ENCODE measurements around the gene CIP2A. TPM values are rescaled to one million over a fixed set of nuclear protein-coding genes. Genes with fewer than 3 reads are reported as not detected.

CIP2A gene
- total RNA-seq, 2 experiments from 2014 or later = 42.5 to 44.9 TPM

GRCh38 chr3:108528459-108529252, 60.6 kb downstream of the CIP2A start:
- TF ChIP-seq CTCF (IDR thresholded peaks at IDR 0.05) = no peak
- no peaks in the 10 kb centered on the region for H3K9me3 Mint-ChIP-seq
- ChIA-PET POLR2A (no interaction called here), CTCF (no interaction called here)
- no peaks in the 10 kb centered on the region for H3K4me1 Mint-ChIP-seq (ENCODE audit: low read depth)
- intact Hi-C loops (cut with micrococcal nuclease) = no loop called here
- ATAC-seq (no peak), DNase-seq (no peak)
- no peaks in the 10 kb centered on the region for H3K36me3 Mint-ChIP-seq (ENCODE audit: low read depth)
- H3K4me3 Mint-ChIP-seq = no peak overlapping the region
- peaks cover 19% of the 10 kb centered on the region for H3K27me3 Mint-ChIP-seq
- H3K27ac Mint-ChIP-seq = no peak overlapping the region

GRCh38 chr3:108527817-108528216, 61.4 kb downstream of the CIP2A start:
- POLR2A ChIA-PET = no interaction called here
- Mint-ChIP-seq H3K36me3 (ENCODE audit: low read depth) (no peaks in the 10 kb centered on the region), H3K4me1 (ENCODE audit: low read depth) (no peaks in the 10 kb centered on the region), H3K27me3 (peaks cover 19% of the 10 kb centered on the region), H3K4me3 (no peak overlapping the region), H3K27ac (no peak overlapping the region), H3K9me3 (no peaks in the 10 kb centered on the region)
- no peak for TF ChIP-seq CTCF (IDR thresholded peaks at IDR 0.05)
- CTCF ChIA-PET = no interaction called here
- ATAC-seq = no peak
- intact Hi-C loops (cut with micrococcal nuclease) = no loop called here
- no peak for DNase-seq

- H3K27ac Mint-ChIP-seq = no peak overlapping the region
- CTCF ChIA-PET = interaction anchor here (0.8 to 1.0 kb wide), 3 partner anchors 10 to 26 kb away, joined by 3 to 4 read pairs (median 4); no protein-coding TSS in a partner anchor
- DNase-seq (no peak), ATAC-seq (no peak)
- H3K27me3 Mint-ChIP-seq = peaks cover 14% of the 10 kb centered on the region
- intact Hi-C loops (cut with micrococcal nuclease) = no loop called here
- H3K36me3 Mint-ChIP-seq (ENCODE audit: low read depth) = no peaks in the 10 kb centered on the region
- H3K4me3 Mint-ChIP-seq = no peak overlapping the region
- no peak for TF ChIP-seq CTCF (IDR thresholded peaks at IDR 0.05)
- H3K4me1 Mint-ChIP-seq (ENCODE audit: low read depth) = no peaks in the 10 kb centered on the region
- POLR2A ChIA-PET = no interaction called here
- no peaks in the 10 kb centered on the region for H3K9me3 Mint-ChIP-seq
Measured at GRCh38 chr3:108527109-108527508, 62.1 kb downstream of the CIP2A start.

- ChIA-PET POLR2A (no interaction called here), CTCF (interaction anchor here (2.1 kb wide), 1 partner anchor 26 kb away, joined by 7 read pairs; no protein-coding TSS in a partner anchor)
- no peaks in the 10 kb centered on the region for H3K9me3 Mint-ChIP-seq
- no peaks in the 10 kb centered on the region for H3K4me1 Mint-ChIP-seq (ENCODE audit: low read depth)
- H3K4me3 Mint-ChIP-seq = no peak overlapping the region
- intact Hi-C loops (cut with micrococcal nuclease) = no loop called here
- H3K27ac Mint-ChIP-seq = no peak overlapping the region
- no peak for DNase-seq
- TF ChIP-seq CTCF (IDR thresholded peaks at IDR 0.05) = no peak
- H3K27me3 Mint-ChIP-seq = peaks cover 10% of the 10 kb centered on the region
- H3K36me3 Mint-ChIP-seq (ENCODE audit: low read depth) = no peaks in the 10 kb centered on the region
- ATAC-seq = no peak
Measured at GRCh38 chr3:108525971-108526370, 63.3 kb downstream of the CIP2A start.

- TF ChIP-seq CTCF (IDR thresholded peaks at IDR 0.05) = no peak
- Mint-ChIP-seq H3K4me1 (ENCODE audit: low read depth) (no peaks in the 10 kb centered on the region), H3K36me3 (ENCODE audit: low read depth) (no peaks in the 10 kb centered on the region), H3K27ac (no peak overlapping the region), H3K4me3 (no peak overlapping the region), H3K9me3 (no peaks in the 10 kb centered on the region), H3K27me3 (peaks cover 6% of the 10 kb centered on the region)
- no peak for ATAC-seq
- DNase-seq = no peak
- intact Hi-C loops (cut with micrococcal nuclease) = no loop called here
- ChIA-PET CTCF (interaction anchor here (0.7 to 2.1 kb wide), 2 partner anchors 27 to 390 kb away, joined by 4 to 7 read pairs; no protein-coding TSS in a partner anchor), POLR2A (no interaction called here)
Measured at GRCh38 chr3:108525256-108525655, 64.0 kb downstream of the CIP2A start.
